ENCODE results near the gene MT1E.
"Not testable (repeated sequence)": the region's sequence is repeated elsewhere in the genome, so short reads cannot be mapped to it uniquely, and the experiment has no call there.

MT1E gene

DNA sequence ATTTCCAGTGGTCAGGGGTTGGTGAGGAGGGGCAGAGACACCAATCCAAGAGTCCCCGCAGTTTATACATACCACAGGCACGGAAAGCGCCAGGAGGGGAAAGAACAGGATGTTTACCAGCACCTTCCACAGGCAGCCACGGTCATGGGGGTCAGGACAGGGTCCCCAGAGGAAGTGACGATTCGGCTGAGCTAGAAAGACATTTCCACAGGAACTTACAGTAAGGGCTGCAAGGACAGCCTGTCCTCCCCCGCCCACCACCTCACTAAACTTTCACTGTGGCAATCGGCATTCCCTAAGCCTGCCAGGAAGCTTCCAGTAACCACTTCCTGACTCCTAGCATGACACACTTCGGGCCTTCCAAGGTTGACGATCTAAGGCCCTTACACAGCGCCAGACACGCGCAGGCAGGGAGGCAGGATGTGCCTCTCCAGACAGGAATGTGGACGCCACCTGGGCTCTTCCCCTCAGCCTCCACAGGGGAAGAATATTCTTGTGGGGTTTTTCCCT lies 18.4 kb upstream of the MT1E start:
- DNase-seq (ENCODE audit: low spot score), result no peak

- DNase-seq (ENCODE audit: low spot score), result no peak
Measured at GRCh38 chr16:56607675-56608042, 17.9 kb upstream of the MT1E start.

DNA sequence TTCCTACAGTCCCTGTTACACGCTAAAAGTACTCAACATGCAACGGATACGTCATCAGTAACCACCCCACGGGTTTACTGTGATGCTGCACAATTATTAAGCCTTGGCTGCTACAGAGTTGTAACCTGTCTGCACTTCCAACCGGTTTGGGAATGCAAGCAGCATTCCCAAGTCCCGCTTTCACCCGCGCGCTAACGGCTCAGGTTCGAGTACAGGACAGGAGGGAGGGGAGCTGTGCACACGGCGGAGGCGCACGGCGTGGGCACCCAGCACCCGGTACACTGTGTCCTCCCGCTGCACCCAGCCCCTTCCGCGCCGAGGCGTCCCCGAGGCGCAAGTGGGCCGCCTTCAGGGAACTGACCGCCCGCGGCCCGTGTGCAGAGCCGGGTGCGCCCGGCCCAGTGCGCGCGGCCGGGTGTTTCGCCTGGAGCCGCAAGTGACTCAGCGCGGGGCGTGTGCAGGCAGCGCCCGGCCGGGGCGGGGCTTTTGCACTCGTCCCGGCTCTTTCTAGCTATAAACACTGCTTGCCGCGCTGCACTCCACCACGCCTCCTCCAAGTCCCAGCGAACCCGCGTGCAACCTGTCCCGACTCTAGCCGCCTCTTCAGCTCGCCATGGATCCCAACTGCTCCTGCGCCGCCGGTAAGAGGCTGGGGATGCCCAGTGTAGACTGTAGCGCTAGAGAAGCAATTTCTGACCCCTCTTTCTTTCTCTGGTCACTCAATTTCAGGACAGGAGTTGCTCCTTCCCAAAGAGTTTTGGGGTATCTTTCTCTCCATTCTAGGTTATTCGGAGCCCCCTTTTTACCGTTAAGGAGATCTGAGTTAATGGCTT lies 17.3 kb upstream of the MT1E start, which contains the start of gene MT2A:
MT2A (plus strand) TSS at position 542 of the 833 bp plus-strand sequence; CDS start at position 614, 72 bp downstream.
- peak; percentile 91 for DNase-seq (ENCODE audit: low spot score)

- DNase-seq (ENCODE audit: low spot score), result no peak
Measured at GRCh38 chr16:56608876-56609462, 16.6 kb upstream of the MT1E start.

DNA sequence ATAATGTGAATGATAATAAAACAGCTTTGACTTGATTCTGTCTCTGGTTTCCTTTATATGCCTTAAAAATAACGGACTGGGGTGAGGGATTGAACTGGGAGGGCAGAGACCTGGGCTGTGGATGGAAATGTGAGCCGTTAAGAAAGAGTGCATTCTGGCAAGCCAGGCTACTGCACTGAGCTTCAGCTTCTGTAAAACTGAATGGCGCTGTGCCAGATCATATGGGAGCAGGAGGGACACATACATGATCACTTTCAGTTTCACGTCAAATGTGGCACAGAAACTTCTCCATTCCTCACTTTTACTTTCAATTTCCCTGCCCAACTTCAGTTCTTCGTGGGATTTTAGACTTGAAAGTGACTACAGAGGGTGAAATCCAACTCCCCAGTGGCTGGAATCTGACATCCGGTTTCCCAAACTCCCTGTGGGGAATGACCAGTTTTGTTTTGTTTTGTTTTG lies 16.1 kb upstream of the MT1E start:
- no peak for DNase-seq (ENCODE audit: low spot score)

DNA sequence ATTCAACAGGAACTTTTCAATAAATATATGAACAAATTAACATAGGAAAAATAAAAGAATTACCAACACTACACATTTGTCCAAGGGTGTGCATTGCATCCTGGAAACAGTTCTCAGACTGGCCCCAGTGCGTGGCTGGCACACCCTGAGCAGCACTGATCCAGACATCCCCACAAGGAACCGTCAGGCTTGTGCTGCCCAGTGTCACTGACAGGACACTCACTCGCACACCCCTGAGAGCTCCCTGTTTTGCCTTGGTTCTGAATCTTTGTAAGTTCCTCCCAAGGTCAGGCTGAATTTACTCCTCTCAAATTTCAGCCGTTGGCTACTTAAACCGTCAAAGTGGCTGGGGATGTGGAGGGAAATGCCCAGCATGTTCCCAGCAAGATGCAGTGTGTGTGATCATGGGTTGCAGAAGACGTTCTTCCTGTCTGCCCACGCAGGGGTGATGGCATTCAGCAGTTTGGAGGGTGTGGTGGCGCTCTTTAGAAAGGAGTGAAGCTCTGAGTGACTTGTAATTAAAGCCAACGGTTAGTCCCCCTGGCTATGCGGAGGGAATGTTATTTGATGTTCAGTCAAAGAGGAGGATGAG lies 15.5 kb upstream of the MT1E start:
- no peak for DNase-seq (ENCODE audit: low spot score)

GRCh38 chr16:56610609-56611111 lies 14.9 kb upstream of the MT1E start:
- no peak for DNase-seq (ENCODE audit: low spot score)

DNA sequence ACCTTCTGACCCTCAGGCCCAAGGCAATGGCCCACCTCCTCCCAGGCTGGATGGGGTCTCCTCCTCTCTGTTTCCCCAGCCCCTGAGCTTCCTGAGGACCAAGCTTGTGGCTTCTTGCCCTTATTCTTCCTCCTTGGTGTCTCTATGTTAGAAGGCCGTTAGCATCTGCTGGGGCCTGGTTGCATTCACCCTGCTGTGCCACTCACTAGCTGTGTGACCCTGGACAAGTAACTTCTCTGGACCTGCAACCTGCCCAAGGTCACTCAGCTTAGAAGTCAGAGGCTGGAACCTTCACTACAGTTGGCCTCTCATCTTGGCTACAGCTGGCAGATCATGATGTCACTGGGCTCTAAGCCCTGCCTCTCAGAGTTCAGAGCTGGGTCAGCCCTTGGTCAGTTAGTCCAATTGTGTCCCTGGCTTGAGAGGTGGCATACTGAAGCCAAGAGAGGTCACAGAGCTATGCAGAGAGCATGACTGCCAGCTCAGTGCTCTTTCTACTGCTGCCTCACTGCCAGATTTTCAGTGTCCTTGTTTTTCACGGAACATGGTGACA lies 14.2 kb upstream of the MT1E start:
- no peak for DNase-seq (ENCODE audit: low spot score)

DNA sequence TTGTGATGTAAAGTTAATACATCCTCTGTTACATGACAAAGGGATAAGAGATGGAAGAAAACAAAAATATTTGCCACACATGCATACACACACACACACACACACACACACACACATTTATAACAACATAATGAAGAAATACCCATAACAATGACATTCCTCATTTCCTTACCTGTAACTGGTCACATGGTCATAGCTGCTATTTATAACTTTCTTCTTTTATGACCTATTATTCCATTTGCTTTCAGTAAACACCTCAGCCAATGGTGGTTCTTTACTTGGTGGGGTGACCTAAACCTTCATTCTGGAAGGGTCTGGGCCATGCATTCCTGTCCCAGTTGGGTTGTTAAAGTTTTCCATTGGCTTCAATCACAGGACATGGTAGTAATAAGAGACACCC lies 11.9 kb upstream of the MT1E start:
- DNase-seq (ENCODE audit: low spot score), result no peak

DNA sequence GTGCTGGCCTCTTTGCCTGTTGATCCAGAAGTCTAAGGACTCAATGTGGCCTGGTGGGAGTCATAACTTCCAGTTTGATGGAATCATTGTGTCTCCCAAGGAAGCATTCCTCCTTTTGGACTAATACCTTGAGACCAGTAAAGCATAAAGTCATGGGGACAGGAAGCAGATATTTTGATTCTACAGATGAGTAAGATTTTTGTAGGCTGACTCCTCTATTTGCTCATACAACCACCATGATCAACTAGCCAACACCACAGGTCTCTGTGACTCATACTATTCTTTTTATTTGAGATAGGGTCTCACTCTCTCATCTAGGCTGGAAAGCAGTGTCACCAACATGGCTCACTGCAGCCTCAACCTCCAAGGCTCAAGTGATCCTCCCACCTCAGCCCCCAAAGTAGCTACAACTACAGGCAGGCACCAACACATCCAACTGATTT lies 11.0 kb upstream of the MT1E start:
- no peak for DNase-seq (ENCODE audit: low spot score)

DNA sequence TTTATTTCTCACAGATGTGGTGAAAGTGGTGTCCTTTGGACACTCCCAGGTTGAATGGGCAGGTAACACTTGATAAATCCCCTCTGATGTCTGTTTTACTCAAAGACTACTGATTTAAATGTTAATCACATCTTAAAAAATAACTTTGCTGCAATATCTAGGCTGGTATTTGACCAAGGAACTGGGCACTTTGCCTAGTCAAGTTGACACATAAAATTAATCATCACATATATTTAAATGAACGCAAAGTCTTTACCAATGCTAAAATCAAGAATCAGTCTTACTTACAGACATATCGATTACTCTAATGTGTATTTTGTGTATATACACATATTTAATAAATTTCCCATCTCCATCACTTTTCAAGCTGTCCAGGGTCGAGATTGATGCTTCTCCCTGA lies 10.2 kb upstream of the MT1E start:
- no peak for DNase-seq (ENCODE audit: low spot score)

GRCh38 chr16:56616608-56617211 lies 8.9 kb upstream of the MT1E start:
- no peak for DNase-seq (ENCODE audit: low spot score)

- DNase-seq (ENCODE audit: low spot score), result peak; percentile 66
Measured at GRCh38 chr16:56617212-56618085, 8.1 kb upstream of the MT1E start.

DNA sequence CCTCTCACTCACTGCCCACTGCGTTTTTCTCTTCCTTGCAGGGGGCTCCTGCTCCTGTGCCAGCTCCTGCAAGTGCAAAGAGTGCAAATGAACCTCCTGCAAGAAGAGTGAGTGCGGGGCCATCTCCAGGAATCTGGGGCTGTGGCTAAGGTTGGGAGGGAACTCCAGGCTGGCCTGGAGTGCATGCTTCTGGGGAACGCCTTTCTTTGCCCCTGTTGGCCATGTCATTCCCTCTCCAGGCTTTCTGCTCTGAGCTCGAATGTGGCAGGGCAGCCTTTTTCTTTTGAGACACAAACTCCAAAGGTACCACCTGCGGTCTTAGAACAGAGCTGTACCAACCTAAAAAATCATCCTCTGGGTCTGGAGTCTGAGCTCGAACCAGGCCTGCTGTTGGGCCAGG lies 7.4 kb upstream of the MT1E start:
- no peak for DNase-seq (ENCODE audit: low spot score)

DNA sequence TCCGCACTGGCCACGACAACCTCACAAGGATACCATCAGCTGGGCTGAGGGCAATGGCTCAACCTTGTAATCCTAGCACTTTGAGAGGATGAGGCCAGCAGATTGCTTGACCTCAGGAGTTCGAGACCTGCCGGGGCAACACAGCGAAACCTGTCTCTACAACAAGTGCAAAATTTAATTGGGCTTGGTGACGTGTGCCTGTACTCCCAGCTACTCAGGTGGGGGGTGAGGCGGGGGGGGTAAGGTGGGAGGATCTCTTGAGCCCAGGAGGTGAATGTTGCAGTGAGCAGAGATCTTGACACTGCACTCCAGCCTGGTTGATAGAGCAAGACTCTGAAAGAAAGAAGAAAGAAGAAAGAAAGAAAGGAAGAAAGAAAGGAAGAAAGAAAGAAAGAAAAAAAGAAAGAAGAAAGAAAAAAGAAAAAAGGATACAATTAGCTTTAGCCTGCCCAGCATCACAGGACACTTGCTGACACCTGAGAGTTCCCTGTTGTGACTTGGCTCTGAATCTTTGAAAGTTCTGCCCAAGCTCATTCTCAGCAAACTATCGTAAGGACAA lies 5.2 kb upstream of the MT1E start:
- DNase-seq (ENCODE audit: low spot score), result no peak

DNA sequence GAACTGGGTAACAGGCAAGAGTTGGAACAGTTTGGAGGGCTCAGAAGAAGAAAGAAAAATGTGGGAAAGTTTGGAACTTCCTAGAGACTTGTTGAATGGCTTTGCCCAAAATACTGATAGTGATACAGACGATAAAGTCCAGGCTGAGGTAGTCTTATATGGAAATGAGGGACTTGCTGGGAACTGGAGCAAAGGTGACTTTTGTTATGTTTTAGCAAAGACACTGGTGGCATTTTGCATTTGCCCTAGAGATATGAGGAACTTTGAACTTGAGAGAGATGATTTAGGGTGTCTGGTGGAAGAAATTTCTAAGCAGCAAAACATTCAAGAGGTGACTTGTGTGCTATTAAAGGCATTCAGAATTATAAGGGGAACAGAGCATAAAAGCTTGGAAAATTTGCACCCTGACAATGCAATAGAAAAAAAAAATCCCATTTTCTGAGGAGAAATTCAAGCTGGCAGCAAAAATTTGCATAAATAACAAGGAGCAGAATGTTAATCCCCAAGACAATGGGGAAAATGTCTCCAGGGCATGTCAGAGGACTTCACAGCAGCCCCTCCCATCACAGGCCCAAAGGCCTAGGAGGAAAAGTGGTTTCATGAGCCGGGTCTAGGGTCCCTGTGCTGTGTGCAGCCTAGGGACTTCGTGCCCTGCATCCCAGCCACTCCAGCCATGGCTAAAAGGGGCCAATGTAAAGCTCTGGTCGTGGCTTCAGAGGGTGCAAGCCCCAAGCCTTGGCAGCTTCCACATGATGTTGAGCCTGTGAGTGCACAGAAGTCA lies 3.7 kb upstream of the MT1E start:
- not testable (repeated sequence) for DNase-seq (ENCODE audit: low spot score)

DNA sequence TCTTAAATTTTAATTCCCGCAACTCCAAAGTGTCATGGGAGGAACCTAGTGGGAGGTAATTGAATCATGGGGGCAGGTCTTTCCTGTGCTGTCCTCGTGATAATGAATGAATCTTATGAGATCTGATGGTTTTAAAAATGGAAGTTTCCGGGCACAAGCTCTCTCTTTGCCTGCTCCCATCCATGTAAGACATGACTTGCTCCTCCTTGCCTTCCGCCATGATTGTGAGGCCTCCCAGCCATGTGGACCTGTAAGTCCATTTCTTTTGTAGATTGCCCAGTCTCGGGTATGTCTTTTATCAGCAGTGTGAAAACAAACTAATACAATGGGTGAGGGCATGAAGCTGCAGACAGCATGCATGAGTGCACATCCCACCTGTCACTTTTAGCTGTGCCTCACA lies 2.4 kb upstream of the MT1E start:
- DNase-seq (ENCODE audit: low spot score), result not testable (repeated sequence)

GRCh38 chr16:56623637-56624036 lies 1.9 kb upstream of the MT1E start:
- DNase-seq (ENCODE audit: low spot score), result no peak

GRCh38 chr16:56625943-56626654 lies 518 bp downstream of the MT1E start:
- DNase-seq (ENCODE audit: low spot score), result no peak

Data from ecto neural progenitor cell (in vitro differentiated cells).